CD14-positive monocyte (primary cell): Measurements from ENCODE around the gene FHOD3. TPM values are rescaled to one million over a fixed set of nuclear protein-coding genes. Genes with fewer than 3 reads are reported as not detected.

Experiments used
- DNase-seq, 3 donors: peaks; one replicate each; pipeline ENCODE4 v3.0.0-alpha.2; 2011 to 2022
- H2AFZ ChIP-seq: 2 replicates; pipeline ENCODE4 v1.6.0; 2012; ENCODE audit warnings: mild to moderate bottlenecking, low read depth, low read length, inconsistent platforms; ENCODE audit not compliant: insufficient read depth, poor library complexity, severe bottlenecking
- H3K27ac ChIP-seq, 2 donors: 1 replicate in 1 of 2; 2 replicates in 1 of 2; pipeline ENCODE4 v1.5.1; 2012 to 2013; ENCODE audit warnings: low read length in 2 of 2, control low read depth in 1 of 2, inconsistent platforms in 1 of 2, low read depth in 1 of 2, mild to moderate bottlenecking in 1 of 2
- H3K27me3 ChIP-seq, 2 donors: one replicate each; pipeline versions ENCODE4 v1.6.0 to v1.6.1; 2011 to 2013; ENCODE audit warnings: low read length in 2 of 2; ENCODE audit not compliant: control insufficient read depth in 2 of 2, insufficient read depth in 2 of 2
- H3K36me3 ChIP-seq, 2 donors: replicated peaks in 1 of 2; 1 replicate in 1 of 2; 2 replicates in 1 of 2; pipeline versions ENCODE4 v1.5.1 to v1.6.1; 2012 to 2013; ENCODE audit warnings: low read length in 2 of 2, control low read depth in 1 of 2, inconsistent platforms in 1 of 2, mild to moderate bottlenecking in 1 of 2; ENCODE audit not compliant: insufficient read depth in 2 of 2, control insufficient read depth in 1 of 2
- H3K4me1 ChIP-seq, 2 donors: 1 replicate in 1 of 2; 2 replicates in 1 of 2; pipeline versions ENCODE4 v1.5.1 to v1.6.1; 2012 to 2013; ENCODE audit warnings: low read length in 2 of 2, control low read depth in 1 of 2, inconsistent platforms in 1 of 2, mild to moderate bottlenecking in 1 of 2, moderate library complexity in 1 of 2; ENCODE audit not compliant: insufficient read depth in 2 of 2, control insufficient read depth in 1 of 2
- H3K4me2 ChIP-seq: replicated peaks from 2 replicates; pipeline ENCODE3; 2012; ENCODE audit warnings: low read length, moderate library complexity, mild to moderate bottlenecking; ENCODE audit not compliant: poor library complexity, severe bottlenecking; ENCODE audit errors: extremely low read depth
- H3K4me3 ChIP-seq, 3 experiments: fragments of 200-600 bp in 1 of 3; sonication (generic) in 1 of 3; replicated peaks in 1 of 3; 1 replicate in 2 of 3; 2 replicates in 1 of 3; pipeline ENCODE4 v1.5.1; 2011 to 2013; ENCODE audit warnings: low read length in 3 of 3, mild to moderate bottlenecking in 3 of 3, control low read depth in 2 of 3, low read depth in 2 of 3, inconsistent platforms in 1 of 3, moderate library complexity in 1 of 3
- H3K79me2 ChIP-seq: 2 replicates; pipeline ENCODE4 v1.6.0; 2012; ENCODE audit warnings: mild to moderate bottlenecking, control low read depth, inconsistent platforms, low read length, moderate library complexity; ENCODE audit not compliant: insufficient read depth
- H3K9ac ChIP-seq: 2 replicates; pipeline ENCODE4 v1.6.0; 2017; ENCODE audit warnings: low read length, mild to moderate bottlenecking; ENCODE audit not compliant: insufficient read depth, poor library complexity, severe bottlenecking
- H3K9me3 ChIP-seq, 2 donors: replicated peaks in 1 of 2; 1 replicate in 1 of 2; 2 replicates in 1 of 2; pipeline versions ENCODE4 v1.5.1 to v1.6.1; 2012 to 2013; ENCODE audit warnings: low read length in 2 of 2, control low read depth in 1 of 2; ENCODE audit not compliant: control insufficient read depth in 1 of 2, insufficient read depth in 1 of 2
- H4K20me1 ChIP-seq: 2 replicates; pipeline ENCODE4 v1.6.0; 2012; ENCODE audit warnings: mild to moderate bottlenecking, low read length, control low read depth, moderate library complexity; ENCODE audit not compliant: insufficient read depth
- H3K27ac Mint-ChIP-seq, 7 donors: one replicate each; pipeline ENCODE4 v1.8.0; 2020; ENCODE audit warnings: mild to moderate bottlenecking in 7 of 7, mixed read lengths in 7 of 7, moderate library complexity in 6 of 7, inconsistent platforms in 2 of 7
- H3K27me3 Mint-ChIP-seq, 3 donors: one replicate each; pipeline ENCODE4 v1.8.0; 2021 to 2022; ENCODE audit warnings: low read depth in 3 of 3, mild to moderate bottlenecking in 3 of 3, mixed read lengths in 3 of 3, moderate library complexity in 3 of 3, inconsistent platforms in 1 of 3
- H3K36me3 Mint-ChIP-seq, 2 donors: one replicate each; pipeline ENCODE4 v1.8.0; 2020; ENCODE audit warnings: mixed read lengths in 2 of 2, inconsistent platforms in 1 of 2, mild to moderate bottlenecking in 1 of 2
- H3K4me1 Mint-ChIP-seq: one replicate; pipeline ENCODE4 v1.8.0; 2020; ENCODE audit warnings: mild to moderate bottlenecking, mixed read lengths
- H3K4me3 Mint-ChIP-seq, 2 donors: one replicate each; pipeline ENCODE4 v1.8.0; 2020; ENCODE audit warnings: mild to moderate bottlenecking in 2 of 2, mixed read lengths in 2 of 2, moderate library complexity in 1 of 2
- H3K9me3 Mint-ChIP-seq, 7 donors: one replicate each; pipeline ENCODE4 v1.8.0; 2020 to 2022; ENCODE audit warnings: mixed read lengths in 7 of 7, mild to moderate bottlenecking in 6 of 7, moderate library complexity in 6 of 7, inconsistent platforms in 2 of 7
- CTCF ChIP-seq: fragments of 200-600 bp; IDR thresholded peaks from one replicate; pipeline ENCODE4 v1.8.0; 2022; ENCODE audit warnings: antibody characterized with exemption, mild to moderate bottlenecking
- WGBS: methylation state at CpG from one replicate; pipeline ENCODE4 v1.1.5; 2013; ENCODE audit warnings: missing lambda C conversion rate; ENCODE audit not compliant: insufficient coverage; 5-methylcytosine and 5-hydroxymethylcytosine counted together
- intact Hi-C, 2 donors: fragments of 100-400 bp; cut with micrococcal nuclease; formaldehyde crosslinking; loops; one replicate each; pipeline versions ENCODE4 v1.15.0 to v1.15.1; 2023
- polyA plus RNA-seq, 3 donors: library from polyadenylated mRNA; depleted of rRNA in 1 of 3; unstranded in 2 of 3; stranded (reverse) in 1 of 3; fragments of 300-500 nt in 2 of 3; fragments of >200 nt in 1 of 3; fragmentation: Illumina TruSeq in 2 of 3; gene quantifications; 1 replicate in 2 of 3; 2 replicates in 1 of 3; pipeline ENCODE4 v1.2.3, GENCODE V29; 2012 to 2021

FHOD3 gene
- polyA plus RNA-seq, 3 donors: not detected

- Histone ChIP-seq H3K36me3 (no peaks in the 10 kb centered on the region), H3K9me3 (no peaks in the 10 kb centered on the region), H3K9ac (no peak overlapping the region), H3K4me2 (no peak overlapping the region), H2AFZ (no peak overlapping the region), H3K4me3 (no peak overlapping the region), H4K20me1 (no peaks in the 10 kb centered on the region), H3K27me3 (no peaks in the 10 kb centered on the region), H3K27ac (no peak overlapping the region), H3K4me1 (no peaks in the 10 kb centered on the region), H3K79me2 (no peaks in the 10 kb centered on the region)
- WGBS: 86% methylated on average over 2 of the region's 3 CpGs
- Mint-ChIP-seq H3K27ac (no peak overlapping the region), H3K36me3 (no peaks in the 10 kb centered on the region), H3K27me3 (no peaks in the 10 kb centered on the region), H3K9me3 (no peaks in the 10 kb centered on the region), H3K4me1 (peaks cover 2% of the 10 kb centered on the region), H3K4me3 (no peak overlapping the region)
- no peak for TF ChIP-seq CTCF
- intact Hi-C loops: no loop called here
- no peak for DNase-seq
Measured at GRCh38 chr18:36465970-36466369, 168.5 kb downstream of the FHOD3 start.

GRCh38 chr18:36467614-36468013, 170.1 kb downstream of the FHOD3 start:
- WGBS: 88% methylated on average over 9 of the region's 11 CpGs
- H3K4me3 Mint-ChIP-seq: no peak overlapping the region
- no peaks in the 10 kb centered on the region for H3K36me3 Mint-ChIP-seq
- Histone ChIP-seq H3K36me3 (no peaks in the 10 kb centered on the region), H4K20me1 (no peaks in the 10 kb centered on the region), H3K9ac (no peak overlapping the region), H2AFZ (no peak overlapping the region), H3K27me3 (no peaks in the 10 kb centered on the region), H3K4me2 (no peak overlapping the region), H3K9me3 (no peaks in the 10 kb centered on the region), H3K79me2 (no peaks in the 10 kb centered on the region), H3K27ac (no peak overlapping the region), H3K4me3 (no peak overlapping the region), H3K4me1 (no peaks in the 10 kb centered on the region)
- no peak for TF ChIP-seq CTCF
- DNase-seq: no peak
- peaks cover 0 to 2% (median 0%) of the 10 kb centered on the region in 3 donors for H3K27me3 Mint-ChIP-seq
- intact Hi-C loops: no loop called here
- no peaks in the 10 kb centered on the region for H3K4me1 Mint-ChIP-seq
- H3K9me3 Mint-ChIP-seq: peaks cover 0 to 3% (median 0%) of the 10 kb centered on the region in 7 donors
- no peak overlapping the region for H3K27ac Mint-ChIP-seq
